Measurements from ENCODE around the gene GPI. TPM values are rescaled to one million over a fixed set of nuclear protein-coding genes. Genes with fewer than 3 reads are reported as not detected.

The GPI gene
- total and polyA plus RNA-seq, 2 of the 8 experiments (the other 6 are each of a cell fraction or from before 2014, with no cell fraction given), result 171 to 360 TPM

GRCh38 chr19:34359140-34359953, 5.6 kb upstream of the GPI start (continued):
- no peak for TF ChIP-seq EP300 (IDR thresholded peaks at IDR 0.05; ENCODE audit: borderline replicate concordance in 1 of 2, low read depth in 2 of 2, low read length in 2 of 2)
- TF ChIP-seq RBBP5 (IDR thresholded peaks at IDR 0.05; ENCODE audit: borderline replicate concordance, low read depth, low read length), result 0 out of 2 replicates have a peak, but pooled peaks have one; percentile 20
- TF ChIP-seq SIN3A (conservative IDR thresholded peaks at IDR 0.05 in 1 of 2, IDR thresholded peaks at IDR 0.05 in 1 of 2; ENCODE audit: low read depth in 1 of 2, low read length in 2 of 2), result peak in 1 of 2 experiments; percentile 44; a peak in 2 of 4 replicates
- peak; percentile 25 to 69 (median 68); a peak in 3 of 4 replicates for TF ChIP-seq CTCF (IDR thresholded peaks at IDR 0.05; ENCODE audit: control extremely low read depth in 1 of 3, insufficient read depth in 1 of 3, low read depth in 1 of 3, low read length in 3 of 3)
- TF ChIP-seq YY1 (IDR thresholded peaks at IDR 0.05; ENCODE audit: low read depth, low read length), result no peak
- TF ChIP-seq BACH1 (IDR thresholded peaks at IDR 0.05; ENCODE audit: low read length), result peak; percentile 98
- TF ChIP-seq SP1 (IDR thresholded peaks at IDR 0.05; ENCODE audit: low read depth, low read length), result no peak
- TF ChIP-seq POLR2AphosphoS5 (IDR thresholded peaks at IDR 0.05; ENCODE audit: low read depth, low read length), result peak; percentile 82
- peak; percentile 92 for TF ChIP-seq MAFK (IDR thresholded peaks at IDR 0.05; ENCODE audit: low read depth, low read length)
- TF ChIP-seq SIX5 (IDR thresholded peaks at IDR 0.05; ENCODE audit: low read depth, low read length), result no peak
- no peak; the same call in 1 of the 2 replicates for TF ChIP-seq USF2 (IDR thresholded peaks at IDR 0.05; ENCODE audit: low read length)
- no peak for TF ChIP-seq BCL11A (IDR thresholded peaks at IDR 0.05; ENCODE audit: low read depth in 2 of 2, low read length in 2 of 2)
- peak; percentile 95 for TF ChIP-seq MAX (IDR thresholded peaks at IDR 0.05)
- no peak for TF ChIP-seq SIRT6 (IDR thresholded peaks at IDR 0.05; ENCODE audit: low read length)
- TF ChIP-seq HDAC2 (IDR thresholded peaks at IDR 0.05; ENCODE audit: borderline replicate concordance in 1 of 2, low read depth in 2 of 2, low read length in 2 of 2), result peak; percentile 90 to 98; a peak in 2 of 4 replicates
- TF ChIP-seq FOSL1 (IDR thresholded peaks at IDR 0.05; ENCODE audit: insufficient read depth, low read depth, low read length), result no peak
- TF ChIP-seq RFX5 (IDR thresholded peaks at IDR 0.05; ENCODE audit: borderline replicate concordance, low read depth, low read length), result no peak
- no peak for TF ChIP-seq TCF12 (IDR thresholded peaks at IDR 0.05; ENCODE audit: low read depth, low read length)
- TF ChIP-seq ASH2L (IDR thresholded peaks at IDR 0.05; ENCODE audit: low read length), result peak; percentile 19
- no peak for TF ChIP-seq TEAD4 (IDR thresholded peaks at IDR 0.05; ENCODE audit: low read depth, low read length)
